Fibroblast of pulmonary artery (primary cell): ENCODE measurements around the gene SLC22A23.
A peak's percentile ranks its signal among the peaks of the same experiment; 100 is the strongest.

Source experiments
- DNase-seq: peaks from one replicate; pipeline ENCODE4 v3.0.0-alpha.2; 2010; ENCODE audit warnings: low read depth
- H3K4me3 ChIP-seq: replicated peaks from 2 replicates; pipeline ENCODE4 v1.5.1; 2011; ENCODE audit warnings: low read depth, mild to moderate bottlenecking, control low read depth, low read length, moderate library complexity
- CTCF ChIP-seq: IDR thresholded peaks from 2 replicates; pipeline ENCODE4 v1.5.1; 2011; ENCODE audit warnings: mild to moderate bottlenecking, control low read depth, low read length, inconsistent platforms; ENCODE audit errors: missing control alignments

The SLC22A23 gene

GRCh38 chr6:3358413-3359100 lies 98.3 kb downstream of the SLC22A23 start:
- no peak for TF ChIP-seq CTCF
- no peak overlapping the region for H3K4me3 ChIP-seq
- no peak for DNase-seq

DNA sequence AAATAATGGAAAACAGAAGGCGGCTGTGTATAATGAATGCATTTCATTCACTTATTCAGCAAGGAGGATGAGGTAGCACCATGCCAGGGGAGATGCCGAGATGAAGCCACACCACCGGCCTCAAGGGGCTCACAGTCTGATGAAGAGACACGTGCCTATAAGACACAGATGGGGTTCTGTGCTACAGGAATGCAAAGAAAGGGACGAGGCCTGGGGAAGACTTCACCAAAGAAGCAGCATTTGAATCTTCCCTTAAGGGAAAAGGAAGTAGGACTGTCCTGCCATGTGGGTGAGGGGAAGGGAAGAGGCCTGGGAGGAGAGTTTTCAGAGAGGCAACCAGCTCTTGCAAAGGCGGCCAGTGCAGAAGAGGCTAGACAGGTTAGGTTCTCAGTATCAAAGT lies 99.2 kb downstream of the SLC22A23 start:
- DNase-seq, result no peak
- no peak for TF ChIP-seq CTCF

GRCh38 chr6:3356824-3357420 lies 99.9 kb downstream of the SLC22A23 start:
- H3K4me3 ChIP-seq, result no peak overlapping the region
- peak; percentile 26 for DNase-seq
- no peak for TF ChIP-seq CTCF

More for the DNA sequence above, 99.2 kb downstream of the SLC22A23 start:
- H3K4me3 ChIP-seq, result no peak overlapping the region

DNA sequence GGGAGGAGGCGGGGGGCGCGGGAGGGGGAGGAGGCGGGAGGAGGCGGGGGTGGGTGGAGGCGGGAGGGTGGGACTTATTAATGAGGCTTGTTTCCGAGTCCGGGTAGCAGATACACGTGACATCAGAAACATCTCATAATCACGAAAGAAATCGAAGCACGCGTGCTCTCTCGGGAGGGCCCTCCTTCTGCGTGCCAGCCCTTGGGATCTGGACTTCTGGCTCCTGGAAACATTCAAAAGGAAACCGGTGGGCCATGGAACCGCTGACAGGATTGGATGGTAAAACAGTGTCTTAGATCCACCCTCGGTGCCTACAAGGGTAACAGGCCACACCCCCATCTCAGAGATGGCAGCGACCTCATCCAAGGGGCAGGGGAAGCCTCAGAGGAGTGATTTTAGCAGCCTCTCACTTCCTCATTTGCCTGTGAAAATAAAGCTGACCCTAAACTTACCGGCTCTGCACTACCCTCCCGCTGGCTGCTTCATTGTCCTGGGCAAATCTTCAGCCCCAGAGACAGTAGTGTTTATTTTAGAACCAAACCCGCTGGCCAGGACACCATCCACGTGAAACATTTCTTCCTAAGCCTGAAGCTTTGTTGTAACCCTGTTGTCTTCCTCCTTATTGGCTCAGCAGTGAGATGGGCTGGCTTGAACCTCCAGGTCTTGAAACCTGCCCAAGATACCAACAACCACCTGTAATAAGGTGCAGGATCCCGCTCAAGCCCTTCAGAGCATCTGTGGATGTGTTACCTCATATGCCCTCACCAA lies 100.6 kb downstream of the SLC22A23 start:
- TF ChIP-seq CTCF, result no peak
- peak overlapping the region; percentile 39 for H3K4me3 ChIP-seq
- peak; percentile 49 for DNase-seq

GRCh38 chr6:3355358-3356055 lies 101.3 kb downstream of the SLC22A23 start:
- no peak for DNase-seq
- peak overlapping the region; percentile 39 for H3K4me3 ChIP-seq
- TF ChIP-seq CTCF, result no peak

GRCh38 chr6:3355011-3355357 lies 101.9 kb downstream of the SLC22A23 start:
- no peak overlapping the region for H3K4me3 ChIP-seq
- no peak for TF ChIP-seq CTCF
- no peak for DNase-seq
